Duodenal mucosa (tissue), 2 donors: ENCODE data around the gene RGPD8.
A peak's percentile ranks its signal among the peaks of the same experiment; 100 is the strongest.
"Not testable (repeated sequence)": the region's sequence is repeated elsewhere in the genome, so short reads cannot be mapped to it uniquely, and the experiment has no call there.

Experiments
- H3K27ac ChIP-seq: one replicate; pipeline ENCODE4 v1.7.0; 2013; ENCODE audit warnings: low read depth, low read length
- H3K27me3 ChIP-seq, 2 donors: one replicate each; pipeline ENCODE4 v1.7.0; 2013; ENCODE audit warnings: low read length in 2 of 2, control low read depth in 1 of 2; ENCODE audit not compliant: insufficient read depth in 2 of 2, control insufficient read depth in 1 of 2
- H3K36me3 ChIP-seq, 2 donors: one replicate each; pipeline ENCODE4 v1.7.0; 2013; ENCODE audit warnings: low read length in 2 of 2, control low read depth in 1 of 2; ENCODE audit not compliant: insufficient read depth in 2 of 2, control insufficient read depth in 1 of 2
- H3K4me1 ChIP-seq, 2 donors: one replicate each; pipeline ENCODE4 v1.7.0; 2013; ENCODE audit warnings: low read length in 2 of 2, control low read depth in 1 of 2; ENCODE audit not compliant: insufficient read depth in 2 of 2, control insufficient read depth in 1 of 2
- H3K4me3 ChIP-seq, 2 donors: one replicate each; pipeline ENCODE4 v1.7.0; 2013; ENCODE audit warnings: low read length in 2 of 2, low read depth in 1 of 2
- H3K9ac ChIP-seq, 2 donors: one replicate each; pipeline ENCODE4 v1.7.0; 2013; ENCODE audit warnings: low read length in 2 of 2, low read depth in 1 of 2
- H3K9me3 ChIP-seq, 2 donors: one replicate each; pipeline ENCODE4 v1.7.0; 2013; ENCODE audit warnings: low read length in 2 of 2, control low read depth in 1 of 2; ENCODE audit not compliant: control insufficient read depth in 1 of 2

Gene RGPD8

GRCh38 chr2:112433480-112433879, at the start of gene RGPD8:
Gene RGPD8 (minus strand): TSS chr2:112433645. CDS start chr2:112433453, 192 bp downstream.
- not testable (repeated sequence) for H3K9me3 ChIP-seq, H3K4me1 ChIP-seq, H3K27me3 ChIP-seq, H3K9ac ChIP-seq, H3K36me3 ChIP-seq
- H3K27ac ChIP-seq: peak within 1 kb of the TSS; percentile 56
- H3K4me3 ChIP-seq: peak within 1 kb of the TSS; percentile 28 to 47

DNA sequence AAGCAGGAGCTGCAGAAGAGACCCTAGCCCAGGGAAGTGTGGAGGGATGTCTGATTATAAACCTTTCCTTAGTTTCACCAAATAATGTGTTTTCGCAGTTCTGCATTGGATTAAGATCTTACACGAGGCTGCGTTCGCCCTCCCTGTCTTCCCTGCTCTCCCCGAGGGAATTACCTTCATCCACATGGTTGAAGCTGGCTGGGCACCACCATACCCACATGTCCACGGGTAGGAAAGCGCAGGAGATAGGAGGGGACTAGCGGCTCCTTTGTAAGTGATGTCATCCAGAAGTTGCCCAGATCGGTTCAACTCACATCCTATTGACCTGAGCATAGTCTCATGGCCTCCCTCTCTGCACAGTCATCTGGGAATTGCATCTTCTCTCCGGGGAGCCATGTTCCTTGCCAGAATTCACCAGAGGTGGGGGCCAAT, 49.6 kb upstream of the RGPD8 start:
- Histone ChIP-seq H3K27ac (no peak overlapping the region), H3K9ac (peak overlapping the region; percentile 72 to 87), H3K4me1 (peaks cover 17 to 22% of the 10 kb centered on the region in 2 donors), H3K36me3 (peaks cover 0 to 3% of the 10 kb centered on the region in 2 donors), H3K4me3 (peak overlapping the region; percentile 80 to 96), H3K27me3 (no peaks in the 10 kb centered on the region), H3K9me3 (no peaks in the 10 kb centered on the region)

DNA sequence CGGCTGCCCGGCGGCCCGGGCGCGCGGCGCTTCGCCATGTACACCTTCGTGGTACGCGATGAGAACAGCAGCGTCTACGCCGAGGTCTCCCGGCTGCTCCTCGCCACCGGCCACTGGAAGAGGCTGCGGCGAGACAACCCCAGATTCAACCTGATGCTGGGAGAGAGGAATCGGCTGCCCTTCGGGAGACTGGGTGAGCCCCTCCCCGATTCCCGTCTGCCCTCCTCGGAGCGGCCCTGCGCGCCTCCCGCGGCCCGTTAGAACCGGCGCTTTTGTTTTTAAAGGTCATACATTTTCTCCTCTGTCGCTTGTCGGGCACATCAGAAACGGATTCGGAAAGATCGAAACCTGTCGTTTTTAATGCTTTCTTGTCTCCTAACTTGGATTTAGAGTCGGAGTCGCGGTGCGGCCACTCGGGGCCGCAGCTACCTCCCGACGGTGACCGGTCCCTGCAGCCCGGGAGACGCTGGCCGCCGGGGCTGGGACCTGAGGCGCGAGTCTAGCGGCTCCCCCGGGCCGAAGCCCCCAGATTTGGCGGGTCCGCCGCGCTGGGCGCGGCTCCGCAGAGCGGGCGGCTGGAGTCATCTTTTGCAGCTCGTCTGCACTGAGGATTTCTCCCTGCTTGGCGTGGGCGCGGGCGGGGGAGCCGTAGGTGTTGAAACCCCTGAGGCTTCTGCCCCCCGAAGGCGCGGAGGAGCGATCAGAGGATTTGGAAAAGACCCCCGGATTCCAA, 49.0 kb upstream of the RGPD8 start:
- H3K27ac ChIP-seq: peak overlapping the region; percentile 17
- H3K4me1 ChIP-seq: peaks cover 17 to 22% of the 10 kb centered on the region in 2 donors
- peak overlapping the region; percentile 80 to 96 for H3K4me3 ChIP-seq

DNA sequence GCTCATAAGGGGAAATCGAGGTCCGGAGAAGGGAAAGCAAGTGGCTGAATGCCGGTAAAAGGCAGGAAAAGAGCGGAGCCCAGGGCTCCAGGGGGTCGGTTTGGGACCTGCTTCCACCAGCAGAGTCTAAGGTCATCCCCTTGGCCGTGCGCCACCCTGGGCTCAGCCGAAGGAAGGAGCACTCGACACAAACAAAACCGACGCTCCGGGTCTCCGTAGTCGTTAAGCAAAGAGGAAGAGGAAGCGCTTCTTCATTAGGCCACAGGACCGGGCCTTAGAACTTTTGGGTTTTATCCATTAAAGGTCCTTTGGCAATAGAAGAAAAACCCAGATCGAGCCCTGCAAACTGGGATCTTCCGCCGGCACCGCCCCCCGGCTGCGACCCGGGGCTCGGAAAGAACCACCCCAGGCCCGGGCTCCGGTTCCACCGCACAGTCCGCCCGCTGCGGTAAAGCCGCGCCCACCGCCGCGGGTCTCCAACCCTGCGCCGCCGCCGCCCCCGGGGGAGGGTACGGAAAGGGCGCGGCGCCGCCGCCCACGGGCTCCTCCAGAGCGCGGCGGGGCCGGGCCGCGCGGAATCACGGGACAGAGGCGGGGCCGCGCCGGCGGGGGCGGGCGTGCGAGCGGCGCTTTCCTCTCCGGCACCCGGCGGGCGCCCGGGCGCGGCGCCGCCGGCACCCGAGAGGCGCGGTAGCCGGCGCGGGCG, 48.2 kb upstream of the RGPD8 start, which contains the start of gene TTL:
Gene TTL, plus strand, starts transcription at position 629 of the 706 bp plus-strand sequence. CDS start 189 bp downstream, outside the sequence.
- Histone ChIP-seq H3K27me3 (no peaks in the 10 kb centered on the region), H3K9me3 (no peaks in the 10 kb centered on the region), H3K4me3 (peak within 1 kb of the TSS; percentile 80 to 96), H3K9ac (peak within 1 kb of the TSS; percentile 77 to 87), H3K4me1 (peaks cover 17 to 22% of the 10 kb centered on the region in 2 donors), H3K27ac (peak within 1 kb of the TSS; percentile 61), H3K36me3 (no peaks in the 10 kb centered on the region)

More for the DNA sequence above, 49.0 kb upstream of the RGPD8 start:
- peak overlapping the region; percentile 72 to 87 for H3K9ac ChIP-seq
- no peaks in the 10 kb centered on the region for H3K9me3 ChIP-seq
- H3K27me3 ChIP-seq: no peaks in the 10 kb centered on the region
- H3K36me3 ChIP-seq: peaks cover 0 to under 1% of the 10 kb centered on the region in 2 donors

- no peaks in the 10 kb centered on the region for H3K9me3 ChIP-seq
- H3K36me3 ChIP-seq: no peaks in the 10 kb centered on the region
Observed at GRCh38 chr2:112481050-112481527, 47.6 kb upstream of the RGPD8 start.

GRCh38 chr2:112480530-112481049, 47.1 kb upstream of the RGPD8 start:
- Histone ChIP-seq H3K4me3 (peak overlapping the region; percentile 71 to 95), H3K9ac (peak overlapping the region; percentile 24 to 52), H3K36me3 (no peaks in the 10 kb centered on the region), H3K9me3 (no peaks in the 10 kb centered on the region), H3K27me3 (no peaks in the 10 kb centered on the region), H3K27ac (no peak overlapping the region), H3K4me1 (peaks cover 17 to 22% of the 10 kb centered on the region in 2 donors)

More at GRCh38 chr2:112481050-112481527, 47.6 kb upstream of the RGPD8 start:
- peak overlapping the region; percentile 52 to 77 for H3K9ac ChIP-seq
- no peaks in the 10 kb centered on the region for H3K27me3 ChIP-seq
- H3K27ac ChIP-seq: peak overlapping the region; percentile 61
- peak overlapping the region; percentile 71 to 95 for H3K4me3 ChIP-seq
- peaks cover 17 to 22% of the 10 kb centered on the region in 2 donors for H3K4me1 ChIP-seq

GRCh38 chr2:112476434-112476833, 43.0 kb upstream of the RGPD8 start:
- no peaks in the 10 kb centered on the region for H3K9me3 ChIP-seq
- H3K4me1 ChIP-seq: peaks cover 6 to 13% of the 10 kb centered on the region in 2 donors
- no peaks in the 10 kb centered on the region for H3K27me3 ChIP-seq
- no peak overlapping the region for H3K9ac ChIP-seq
- no peaks in the 10 kb centered on the region for H3K36me3 ChIP-seq
- no peak overlapping the region for H3K27ac ChIP-seq
- no peak overlapping the region for H3K4me3 ChIP-seq

DNA sequence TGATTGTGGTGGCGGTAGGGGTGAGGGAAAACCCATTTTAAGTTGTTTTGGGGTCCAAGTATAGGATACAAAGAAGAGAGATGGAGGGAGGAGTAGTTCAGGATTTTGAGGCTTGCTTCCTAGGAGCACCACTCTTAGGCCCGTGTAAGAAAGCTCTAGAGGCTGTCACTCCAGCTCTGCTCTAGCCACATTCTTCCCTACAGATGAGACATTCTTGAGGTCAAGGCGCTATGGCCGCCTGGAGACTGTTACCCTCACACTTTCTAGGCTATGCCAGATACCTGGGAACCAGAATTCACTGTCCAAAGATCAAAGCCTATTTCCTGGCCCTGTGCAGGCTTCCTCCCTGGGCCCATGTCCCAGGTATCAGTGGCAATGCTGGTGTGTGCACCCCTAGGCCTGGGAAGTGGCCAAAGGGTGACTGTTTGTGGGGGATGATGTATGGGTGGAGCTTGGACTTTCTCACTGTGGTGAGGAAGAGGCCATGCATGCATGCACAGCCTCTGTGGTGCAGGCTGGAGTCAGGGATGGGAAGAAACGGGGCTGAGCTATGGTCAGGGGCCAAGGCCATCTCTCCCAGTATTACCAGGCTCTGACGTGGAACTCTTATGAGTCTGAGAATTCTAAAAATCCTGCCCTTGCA, 41.5 kb upstream of the RGPD8 start:
- no peak overlapping the region for H3K4me3 ChIP-seq
- H3K27ac ChIP-seq: no peak overlapping the region
- H3K27me3 ChIP-seq: no peaks in the 10 kb centered on the region
- no peaks in the 10 kb centered on the region for H3K9me3 ChIP-seq
- H3K9ac ChIP-seq: no peak overlapping the region
- no peaks in the 10 kb centered on the region for H3K36me3 ChIP-seq
- H3K4me1 ChIP-seq: no peaks in the 10 kb centered on the region

DNA sequence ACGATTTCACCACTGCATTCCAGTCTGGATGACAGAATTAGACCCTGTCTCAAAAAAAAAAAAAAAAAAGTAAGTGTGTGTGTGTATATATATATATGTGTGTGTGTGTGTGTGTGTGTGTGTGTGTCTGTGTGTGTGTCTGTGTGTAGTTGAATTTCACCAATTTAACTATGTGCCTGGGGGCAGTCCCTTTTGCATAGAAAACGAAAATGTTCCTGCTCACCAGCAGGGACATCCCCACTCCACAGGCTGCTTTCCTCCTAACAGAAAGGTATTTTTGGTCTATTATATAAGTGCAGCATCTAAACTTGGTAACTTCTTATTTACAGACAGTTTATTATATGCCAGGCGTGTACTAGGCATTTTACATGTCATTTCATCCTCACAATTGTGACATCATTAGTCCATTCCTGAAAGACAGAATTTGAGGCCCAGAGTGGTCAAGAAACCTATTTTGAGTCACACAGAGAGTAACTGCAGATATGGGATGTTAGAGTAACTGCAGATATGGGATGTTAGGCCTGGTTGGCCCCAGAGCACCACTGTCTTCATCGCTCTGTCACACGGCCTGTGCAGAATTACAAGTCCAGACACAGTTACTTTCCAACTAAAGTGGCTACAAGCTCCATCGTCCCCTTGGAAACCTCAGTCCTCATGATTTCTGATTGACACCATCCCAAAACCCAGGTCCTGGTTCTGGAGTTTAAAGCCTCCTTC, 39.3 kb upstream of the RGPD8 start:
- Histone ChIP-seq H3K27ac (no peak overlapping the region), H3K4me3 (no peak overlapping the region), H3K27me3 (no peaks in the 10 kb centered on the region), H3K4me1 (no peaks in the 10 kb centered on the region), H3K9me3 (peaks cover 0 to 4% of the 10 kb centered on the region in 2 donors), H3K9ac (no peak overlapping the region), H3K36me3 (no peaks in the 10 kb centered on the region)
